ENCODE data around the gene ARHGAP12.

- TF ChIP-seq CTCF (IDR thresholded peaks at IDR 0.05 in 8 of 11, conservative IDR thresholded peaks at IDR 0.05 in 3 of 11) (no peak), POLR2A (IDR thresholded peaks at IDR 0.05) (no peak), POLR2AphosphoS5 (IDR thresholded peaks at IDR 0.05) (no peak)
Measured at GRCh38 chr10:31823358-31823757, 105.3 kb downstream of the ARHGAP12 start.

Data from spleen (tissue), 7 donors.